Activated CD4-positive, alpha-beta T cell treated with anti-CD3 and anti-CD28 coated beads, Interleukin-2, amount 50 U/mL, for 48 hours (primary cell): ENCODE results near the gene IFNA14.
"Not testable (repeated sequence)": the region's sequence is repeated elsewhere in the genome, so short reads cannot be mapped to it uniquely, and the experiment has no call there.

Source experiments
- DNase-seq, 2 experiments: peaks; one replicate each; pipeline ENCODE4 v3.0.0-alpha.2; 2020

Gene IFNA14

DNA sequence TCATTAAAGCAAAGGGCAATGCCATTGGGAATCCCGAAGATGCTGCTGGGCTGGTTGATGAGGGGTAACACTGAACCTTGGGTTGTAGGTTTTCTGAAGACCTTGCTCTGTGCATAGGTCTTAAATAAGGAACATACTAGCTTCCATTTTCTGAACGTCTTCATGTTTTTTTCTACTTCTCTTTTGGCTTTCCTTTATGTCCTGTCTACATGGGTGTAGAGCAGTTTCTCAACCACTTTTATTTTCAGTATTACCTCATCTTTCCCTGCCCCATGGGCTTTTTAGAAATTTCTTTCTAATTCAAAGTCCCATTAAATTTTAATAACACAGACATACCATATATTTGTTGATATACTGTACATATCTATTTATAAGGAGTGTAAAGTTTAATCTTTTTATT lies at the start of gene IFNA14:
Gene IFNA14, minus strand, starts transcription at position 95 of the 400 bp plus-strand sequence. Its CDS starts 70 bp downstream, at position 25.
- no peak for DNase-seq

GRCh38 chr9:21287280-21287679 lies 47.5 kb upstream of the IFNA14 start:
- DNase-seq = no peak

DNA sequence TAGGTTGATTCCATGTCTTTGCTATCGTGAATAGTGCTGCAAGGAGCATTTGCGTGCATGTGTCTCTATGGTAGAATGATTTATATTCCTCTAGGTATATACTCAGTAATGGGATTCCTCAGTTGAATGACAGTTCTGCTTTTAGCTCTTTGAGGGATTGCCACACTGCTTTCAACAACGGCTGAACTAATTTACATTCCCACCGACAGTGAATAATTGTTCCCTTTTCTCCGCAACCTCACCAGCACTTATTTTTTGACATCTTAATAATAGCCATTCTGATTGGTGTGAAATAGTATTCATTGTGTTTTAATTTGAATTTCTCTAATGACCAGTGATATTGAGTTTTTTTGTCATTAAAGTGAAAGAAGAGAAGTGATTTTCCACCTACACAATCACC lies 46.9 kb upstream of the IFNA14 start:
- DNase-seq = no peak

DNA sequence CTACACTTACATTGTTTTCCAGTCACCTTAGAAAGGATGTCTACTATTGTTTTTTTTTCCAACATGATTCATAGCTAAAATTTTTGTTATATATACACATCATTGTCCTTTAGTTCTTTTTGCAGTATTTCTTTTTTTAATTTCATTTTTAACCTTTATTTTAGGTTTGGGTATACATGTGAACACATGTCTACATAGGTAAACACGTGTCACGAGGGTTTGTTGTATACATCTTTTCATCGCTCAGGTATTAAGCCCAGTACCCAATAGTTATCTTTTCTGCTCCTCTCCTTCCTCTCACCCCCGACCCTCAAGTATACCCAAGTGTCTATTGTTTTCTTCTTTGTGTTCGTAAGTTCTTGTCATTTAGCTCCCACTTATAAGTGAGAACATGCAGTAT lies 46.3 kb upstream of the IFNA14 start:
- no peak for DNase-seq

- DNase-seq = no peak
These were observed 41.5 kb upstream of the IFNA14 start for GRCh38 chr9:21281275-21281674.

- no peak for DNase-seq
These were observed 28.5 kb upstream of the IFNA14 start for GRCh38 chr9:21268347-21268657.

- DNase-seq = no peak
These were observed 27.9 kb upstream of the IFNA14 start for GRCh38 chr9:21267485-21268346.

- no peak for DNase-seq
These were observed 27.1 kb upstream of the IFNA14 start for GRCh38 chr9:21266733-21267484.

DNA sequence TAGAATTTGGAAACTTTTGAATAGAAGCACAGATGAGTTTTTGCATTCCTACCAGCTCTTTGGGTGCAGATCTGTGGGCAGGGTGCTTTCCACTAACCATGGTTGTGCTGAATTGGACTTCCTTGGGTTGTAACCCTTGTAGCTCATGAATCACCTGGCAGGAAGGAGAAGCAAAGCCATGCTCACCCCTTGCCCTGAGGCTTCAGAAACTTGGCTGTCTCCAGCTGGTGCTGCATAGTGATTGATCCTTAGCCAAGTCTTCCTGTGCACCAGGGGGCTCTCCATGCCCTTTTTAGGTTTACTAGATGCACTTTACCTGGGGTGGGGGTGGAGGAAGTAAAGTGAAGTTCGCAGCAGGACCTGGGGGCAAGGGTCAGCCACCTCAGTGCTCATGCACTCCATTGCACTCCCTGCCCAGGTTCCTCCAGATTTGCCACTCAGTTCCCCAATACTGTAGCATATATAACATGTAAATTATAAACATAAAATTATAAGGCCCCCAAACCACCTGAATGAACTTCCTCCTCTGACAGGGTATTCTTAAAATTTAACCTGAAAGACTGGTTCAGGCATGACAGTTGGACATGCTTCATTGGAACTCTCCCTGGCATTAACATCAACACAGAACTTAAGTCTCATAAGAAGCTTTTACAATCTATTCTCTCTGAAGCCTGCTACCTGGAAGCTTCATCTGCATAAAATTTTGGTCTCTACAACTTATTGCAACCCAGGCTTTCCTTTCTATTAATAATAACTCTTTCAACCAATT lies 25.8 kb upstream of the IFNA14 start:
- no peak for DNase-seq

DNA sequence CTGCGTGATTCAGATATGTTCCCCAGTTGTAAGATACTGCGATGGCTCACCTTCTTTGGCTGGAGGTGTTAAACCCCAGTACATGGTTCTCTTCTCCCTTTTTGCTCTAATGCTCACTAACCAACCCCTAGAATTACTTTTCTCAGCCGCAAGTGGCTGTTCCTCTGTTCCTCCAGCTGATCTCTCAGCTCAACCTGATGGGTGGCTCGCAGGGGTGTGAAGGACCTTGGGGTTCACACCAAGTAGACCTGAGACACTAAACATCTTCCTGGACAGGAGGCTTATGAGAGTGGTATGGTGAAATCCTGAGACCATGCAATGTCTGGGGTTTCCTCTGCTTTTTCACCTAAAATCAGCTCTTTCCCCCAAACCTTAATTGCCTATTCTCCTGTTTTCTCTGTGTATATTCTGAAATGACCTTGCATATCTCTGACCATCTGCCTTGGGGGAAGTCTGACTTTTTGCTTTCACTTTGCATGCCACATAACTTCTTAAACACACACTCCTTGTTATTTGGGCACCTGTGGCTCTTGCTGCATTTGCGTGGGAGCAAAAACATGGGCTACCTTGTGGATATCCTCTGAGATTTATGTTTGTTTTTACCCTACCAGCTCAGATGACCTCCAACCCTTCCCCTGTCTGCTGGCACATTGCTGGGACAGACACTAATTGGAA lies 15.9 kb upstream of the IFNA14 start:
- DNase-seq = no peak

DNA sequence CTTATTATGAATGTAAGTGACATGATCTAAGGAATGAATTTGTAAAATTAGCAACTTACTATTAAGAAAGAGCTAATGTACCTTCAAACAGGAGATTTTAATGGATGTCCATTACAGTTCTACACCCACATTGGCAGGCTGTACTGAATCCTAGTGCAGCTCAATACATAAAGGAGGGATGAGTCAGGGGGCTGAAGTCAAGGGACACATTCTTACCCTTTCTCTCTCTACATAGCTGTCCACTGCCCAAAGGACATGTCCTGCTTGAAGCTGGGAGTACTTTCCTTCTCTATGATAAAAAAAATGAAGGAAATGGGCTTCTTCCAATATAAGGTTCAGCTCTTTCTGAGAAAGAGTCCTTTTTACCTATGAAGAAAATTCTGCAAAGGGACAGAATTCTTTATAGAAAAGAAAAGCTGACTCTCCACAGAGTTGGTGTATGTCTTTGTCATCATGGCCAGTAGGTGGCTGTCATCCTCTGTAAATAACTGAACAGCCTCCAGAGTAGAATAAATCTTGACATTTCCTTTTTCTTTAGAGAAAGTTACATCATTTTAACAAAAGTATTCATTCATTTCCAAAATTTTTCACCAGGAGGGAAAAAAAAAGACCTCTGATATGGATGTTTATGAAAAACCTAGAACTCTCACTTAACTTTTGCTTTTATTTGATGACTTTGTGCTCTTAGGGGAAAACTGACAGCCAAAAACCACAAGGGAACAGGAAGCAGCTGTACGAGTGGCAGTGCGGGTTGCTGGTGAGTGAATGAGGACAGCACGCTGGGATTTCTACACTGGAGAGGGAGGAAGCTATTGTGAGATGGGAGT lies 13.1 kb upstream of the IFNA14 start:
- no peak for DNase-seq

GRCh38 chr9:21251638-21252037 lies 11.8 kb upstream of the IFNA14 start:
- no peak for DNase-seq

DNA sequence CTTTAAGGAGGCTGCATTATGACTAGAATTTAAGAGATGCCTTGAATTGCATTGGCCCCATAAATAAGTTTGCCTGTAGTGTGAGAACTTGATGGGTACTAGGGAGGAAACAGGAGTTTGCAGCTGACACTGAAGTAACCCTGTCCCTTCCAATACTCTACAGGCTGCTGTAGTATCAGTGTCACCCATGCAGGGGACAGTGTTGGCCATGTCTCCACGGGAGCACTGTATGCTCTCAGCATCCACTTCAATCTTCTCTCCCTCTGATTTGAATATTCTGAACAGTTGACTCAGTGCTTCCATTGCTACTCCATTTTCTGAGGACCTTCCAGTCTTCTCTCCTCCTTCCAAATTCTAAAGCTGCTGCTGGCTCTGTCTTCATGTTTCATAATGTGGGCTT lies 11.4 kb upstream of the IFNA14 start:
- DNase-seq = no peak

DNA sequence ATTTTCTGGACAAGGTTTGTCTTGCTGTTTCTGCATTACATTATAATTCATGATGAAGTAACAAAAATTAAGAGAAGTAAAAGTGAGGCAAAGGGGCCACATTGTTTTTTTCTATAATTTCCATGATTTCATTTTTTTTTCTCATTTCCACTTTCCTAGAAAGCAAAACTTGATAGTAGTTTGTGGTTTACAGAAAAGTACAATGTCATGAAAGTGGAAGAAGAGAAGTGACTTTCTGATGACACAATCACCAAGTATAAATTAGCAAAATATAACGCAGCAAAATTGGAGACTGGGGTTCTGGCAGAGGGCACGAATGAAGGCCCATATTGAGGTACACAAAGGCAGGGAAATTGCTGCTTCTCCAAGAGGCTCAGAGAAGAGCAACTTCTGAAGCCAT lies 5.0 kb upstream of the IFNA14 start:
- DNase-seq = no peak

DNA sequence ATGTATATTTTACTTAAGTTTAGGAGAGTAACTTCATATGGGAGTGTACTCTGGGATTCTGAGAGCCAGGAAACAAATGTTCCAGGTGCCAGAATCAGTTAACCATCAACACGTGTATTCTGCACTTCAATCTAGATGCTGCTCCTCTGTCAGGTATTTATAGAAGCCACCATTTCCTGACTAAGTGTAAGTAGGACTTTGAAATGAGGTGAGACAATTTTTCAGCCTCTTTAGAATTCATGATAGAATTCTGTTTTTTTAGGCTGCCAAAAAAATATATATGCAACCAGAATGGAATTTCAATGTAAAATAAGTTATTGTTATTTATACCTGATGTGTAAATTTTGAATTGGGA lies 3.5 kb downstream of the IFNA14 start:
- DNase-seq = not testable (repeated sequence)

DNA sequence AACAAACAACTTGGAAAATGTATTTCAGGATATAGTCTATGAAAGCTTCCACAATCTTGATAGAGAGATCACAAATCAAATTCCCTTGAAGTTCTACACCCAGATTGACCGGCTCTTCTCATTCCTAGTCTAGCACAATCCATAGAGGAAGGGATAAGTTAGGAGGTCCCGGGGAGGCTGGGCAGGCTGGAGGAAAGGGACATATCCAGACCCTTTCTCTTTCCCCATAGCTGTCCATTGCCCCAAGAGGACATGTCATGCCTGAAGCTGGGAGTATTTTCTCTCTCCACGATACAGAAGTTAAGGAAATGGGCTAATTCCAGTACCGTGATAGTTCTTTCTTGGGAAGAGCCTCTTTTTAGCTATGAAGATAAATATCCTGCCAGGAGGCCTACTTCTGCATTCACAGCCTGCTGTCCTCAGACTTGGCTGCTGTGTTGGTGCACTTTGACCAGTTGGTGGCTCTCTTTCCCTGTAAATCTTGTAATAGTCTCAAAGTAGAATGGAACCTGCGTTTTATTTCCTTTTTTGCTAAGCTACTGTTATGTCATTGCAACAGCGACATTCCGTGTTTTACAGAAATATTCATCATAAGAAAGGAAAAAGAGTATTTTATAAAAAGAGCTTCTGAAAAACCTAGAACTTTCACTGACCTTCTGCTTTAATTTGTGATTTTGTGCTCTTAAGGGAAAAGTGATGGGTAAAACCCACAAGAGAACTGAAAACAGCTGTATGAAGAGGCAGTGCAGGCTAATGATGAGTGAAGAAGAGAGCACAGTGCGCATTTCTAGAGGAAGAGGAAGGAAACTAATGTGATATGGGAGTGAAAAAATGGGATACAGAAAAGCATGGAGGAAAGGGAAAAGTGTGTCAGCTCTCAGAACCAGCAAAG lies 4.1 kb downstream of the IFNA14 start:
- DNase-seq = peak in 1 of 2 experiments; percentile 20

- no peak for DNase-seq
These were observed 5.6 kb downstream of the IFNA14 start for GRCh38 chr9:21234153-21234687.

- DNase-seq = no peak
These were observed 6.5 kb downstream of the IFNA14 start for GRCh38 chr9:21233258-21233657.

DNA sequence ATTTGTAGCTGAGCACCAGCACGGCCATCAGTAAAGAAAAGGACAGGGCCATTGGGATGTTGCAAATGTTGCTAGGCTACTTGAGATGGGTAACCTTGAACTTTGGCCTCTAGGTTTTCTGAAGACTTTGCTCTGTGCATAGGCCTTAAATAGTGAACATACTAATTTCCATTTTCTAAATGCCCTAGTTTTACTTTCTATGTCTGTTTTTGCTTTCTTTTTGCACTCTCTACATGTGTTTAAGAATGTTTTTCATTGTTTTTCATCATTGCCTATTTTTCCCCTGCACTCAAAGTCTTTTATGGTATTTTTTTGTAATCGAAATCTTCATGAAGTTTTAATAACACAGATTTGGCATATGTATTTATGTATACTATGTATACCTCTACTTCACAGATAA lies 11.7 kb downstream of the IFNA14 start, which contains the start of gene IFNA17:
Gene IFNA17, minus strand, starts transcription at position 101 of the 400 bp plus-strand sequence. Its CDS starts 49 bp downstream, at position 52.
- no peak for DNase-seq

GRCh38 chr9:21217211-21217610 lies 22.6 kb downstream of the IFNA14 start, which contains the start of gene IFNA16:
Gene IFNA16, minus strand, starts transcription at chr9:21217311. Its CDS starts 6 bp downstream, at chr9:21217305.
- not testable (repeated sequence) for DNase-seq
